Measurements from ENCODE around the gene RAX. TPM values are rescaled to one million over a fixed set of nuclear protein-coding genes. Genes with fewer than 3 reads are reported as not detected.
"Not testable (repeated sequence)": the region's sequence is repeated elsewhere in the genome, so short reads cannot be mapped to it uniquely, and the experiment has no call there.

The RAX gene
- total and polyA plus RNA-seq, 10 of the 15 experiments (the other 5 are each of a cell fraction or from before 2014, with no cell fraction given): not detected

DNA sequence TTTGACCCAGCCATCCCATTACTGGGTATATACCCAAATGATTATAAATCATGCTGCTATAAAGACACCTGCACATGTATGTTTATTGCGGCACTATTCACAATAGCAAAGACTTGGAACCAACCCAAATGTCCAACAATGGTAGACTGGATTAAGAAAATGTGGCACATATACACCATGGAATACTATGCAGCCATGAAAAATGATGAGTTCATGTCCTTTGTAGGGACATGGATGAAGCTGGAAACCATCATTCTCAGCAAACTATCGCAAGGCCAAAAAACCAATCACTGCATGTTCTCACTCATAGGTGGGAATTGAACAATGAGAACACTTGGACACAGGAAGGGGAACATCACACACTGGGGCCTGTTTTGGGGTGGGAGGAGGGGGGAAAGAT, 11.0 kb downstream of the RAX start:
- intact Hi-C loops (cut with micrococcal nuclease; ENCODE audit: unreplicated experiment); H3K4me3 ChIP-seq; H3K9me3 ChIP-seq (replicated peaks; ENCODE audit: control insufficient read depth, insufficient read depth, low read length); H4K20me1 ChIP-seq (ENCODE audit: control insufficient read depth, insufficient read depth); POLR2A ChIA-PET; RAD21 ChIA-PET (ENCODE audit: unreplicated experiment); H3K79me2 ChIP-seq (ENCODE audit: control insufficient read depth, insufficient read depth, low read length); in situ Hi-C loops (cut with MboI); SMC1A ChIA-PET (ENCODE audit: uncharacterized antibody, unreplicated experiment); H3K4me2 ChIP-seq (ENCODE audit: control insufficient read depth, insufficient read depth); DNase-seq (ENCODE audit: low read depth, low spot score); H3K4me1 ChIP-seq (ENCODE audit: control insufficient read depth, insufficient read depth, low read length); ATAC-seq; H2AFZ ChIP-seq (ENCODE audit: control insufficient read depth, low read depth, low read length); BruUV-seq (replicated peaks); H3K9ac ChIP-seq (ENCODE audit: control insufficient read depth, insufficient read depth, low read length); H3K27ac ChIP-seq (ENCODE audit: control insufficient read depth, insufficient read depth); H3K36me3 ChIP-seq (ENCODE audit: control insufficient read depth in 2 of 2, insufficient read depth in 2 of 2, low read length in 1 of 2); FAIRE-seq: not testable (repeated sequence)
- CTCF ChIA-PET: interaction anchor here (1.2 kb wide), 1 partner anchor 47 kb away, joined by 3 read pairs; no protein-coding TSS in a partner anchor
- peaks cover 5 to 16% of the 10 kb centered on the region in 2 experiments for H3K27me3 ChIP-seq (replicated peaks in 1 of 2; ENCODE audit: control insufficient read depth in 2 of 2, insufficient read depth in 2 of 2, low read length in 1 of 2)
- 42% methylated on average over 2 of the region's 2 CpGs for WGBS (ENCODE audit: insufficient coverage, insufficient replicate concordance, low lambda C conversion rate, missing lambda C conversion rate)

DNA sequence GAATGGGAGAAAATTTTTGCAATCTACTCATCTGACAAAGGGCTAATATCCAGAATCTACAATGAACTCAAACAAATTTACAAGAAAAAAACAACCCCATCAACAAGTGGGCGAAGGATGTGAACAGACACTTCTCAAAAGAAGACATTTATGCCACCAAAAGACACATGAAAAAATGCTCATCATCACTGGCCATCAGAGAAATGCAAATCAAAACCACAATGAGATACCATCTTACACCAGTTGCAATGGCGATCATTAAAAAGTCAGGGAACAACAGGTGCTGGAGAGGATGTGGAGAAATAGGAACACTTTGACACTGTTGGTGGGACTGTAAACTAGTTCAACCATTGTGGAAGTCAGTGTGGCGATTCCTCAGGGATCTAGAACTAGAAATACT, 11.4 kb downstream of the RAX start:
- DNase-seq (ENCODE audit: low read depth, low spot score); SMC1A ChIA-PET (ENCODE audit: uncharacterized antibody, unreplicated experiment); H3K4me1 ChIP-seq (ENCODE audit: control insufficient read depth, insufficient read depth, low read length); RAD21 ChIA-PET (ENCODE audit: unreplicated experiment); H3K79me2 ChIP-seq (ENCODE audit: control insufficient read depth, insufficient read depth, low read length); FAIRE-seq; H3K4me2 ChIP-seq (ENCODE audit: control insufficient read depth, insufficient read depth); H3K4me3 ChIP-seq; BruUV-seq (replicated peaks); H4K20me1 ChIP-seq (ENCODE audit: control insufficient read depth, insufficient read depth); H3K9ac ChIP-seq (ENCODE audit: control insufficient read depth, insufficient read depth, low read length); H2AFZ ChIP-seq (ENCODE audit: control insufficient read depth, low read depth, low read length); H3K9me3 ChIP-seq (replicated peaks; ENCODE audit: control insufficient read depth, insufficient read depth, low read length); ATAC-seq; POLR2A ChIA-PET; H3K27ac ChIP-seq (ENCODE audit: control insufficient read depth, insufficient read depth); in situ Hi-C loops (cut with MboI); intact Hi-C loops (cut with micrococcal nuclease; ENCODE audit: unreplicated experiment); H3K36me3 ChIP-seq (ENCODE audit: control insufficient read depth in 2 of 2, insufficient read depth in 2 of 2, low read length in 1 of 2): not testable (repeated sequence)
- CTCF ChIA-PET: interaction anchor here (1.2 kb wide), 1 partner anchor 47 kb away, joined by 3 read pairs; no protein-coding TSS in a partner anchor
- WGBS (ENCODE audit: insufficient coverage, insufficient replicate concordance, low lambda C conversion rate, missing lambda C conversion rate): 43% methylated on average over 3 of the region's 3 CpGs
- peaks cover 5 to 12% of the 10 kb centered on the region in 2 experiments; a peak in 3 of 4 replicates for H3K27me3 ChIP-seq (replicated peaks in 1 of 2; ENCODE audit: control insufficient read depth in 2 of 2, insufficient read depth in 2 of 2, low read length in 1 of 2)

DNA sequence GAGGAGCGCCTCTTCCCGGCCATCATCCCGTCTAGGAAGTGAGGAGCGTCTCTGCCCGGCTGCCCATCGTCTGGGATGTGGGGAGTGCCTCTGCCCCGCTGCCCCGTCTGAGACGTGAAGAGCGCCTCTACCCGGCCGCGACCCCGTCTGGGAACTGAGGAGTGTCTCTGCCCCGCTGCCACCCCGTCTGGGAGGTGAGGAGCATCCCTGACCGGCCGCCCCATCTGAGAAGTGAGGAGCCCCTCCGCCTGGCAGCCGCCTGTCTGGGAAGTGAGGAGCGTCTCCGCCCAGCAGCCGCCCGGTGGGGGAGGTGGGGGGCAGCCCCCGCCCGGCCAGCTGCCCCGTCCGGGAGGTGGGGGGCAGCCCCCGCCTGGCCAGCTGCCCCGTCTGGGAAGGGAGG, 17.8 kb downstream of the RAX start:
- CTCF ChIA-PET; SMC1A ChIA-PET (ENCODE audit: uncharacterized antibody, unreplicated experiment); H3K36me3 ChIP-seq (ENCODE audit: control insufficient read depth in 2 of 2, insufficient read depth in 2 of 2, low read length in 1 of 2); H3K27me3 ChIP-seq (replicated peaks in 1 of 2; ENCODE audit: control insufficient read depth in 2 of 2, insufficient read depth in 2 of 2, low read length in 1 of 2); H3K9me3 ChIP-seq (replicated peaks; ENCODE audit: control insufficient read depth, insufficient read depth, low read length); BruUV-seq (replicated peaks); H4K20me1 ChIP-seq (ENCODE audit: control insufficient read depth, insufficient read depth); FAIRE-seq; H3K9ac ChIP-seq (ENCODE audit: control insufficient read depth, insufficient read depth, low read length); RAD21 ChIA-PET (ENCODE audit: unreplicated experiment); POLR2A ChIA-PET; H3K79me2 ChIP-seq (ENCODE audit: control insufficient read depth, insufficient read depth, low read length); DNase-seq (ENCODE audit: low read depth, low spot score); ATAC-seq; H2AFZ ChIP-seq (ENCODE audit: control insufficient read depth, low read depth, low read length); H3K4me2 ChIP-seq (ENCODE audit: control insufficient read depth, insufficient read depth); in situ Hi-C loops (cut with MboI); intact Hi-C loops (cut with micrococcal nuclease; ENCODE audit: unreplicated experiment); H3K4me1 ChIP-seq (ENCODE audit: control insufficient read depth, insufficient read depth, low read length); H3K27ac ChIP-seq (ENCODE audit: control insufficient read depth, insufficient read depth); H3K4me3 ChIP-seq: not testable (repeated sequence)
- 77% methylated on average over 20 of the region's 30 CpGs for WGBS (ENCODE audit: insufficient coverage, insufficient replicate concordance, low lambda C conversion rate, missing lambda C conversion rate)
